ENCODE results near the gene CEP76. TPM values are rescaled to one million over a fixed set of nuclear protein-coding genes. Genes with fewer than 3 reads are reported as not detected.

The CEP76 gene
- total RNA-seq, 1 experiment from 2014 or later, result 13.5 TPM

GRCh38 chr18:12726331-12726730 lies 23.8 kb upstream of the CEP76 start:
- Histone ChIP-seq H3K36me3 (ENCODE audit: control insufficient read depth in 1 of 2, insufficient read depth in 2 of 2, low read length in 2 of 2) (peaks cover 12 to 13% of the 10 kb centered on the region in 2 experiments), H4K20me1 (ENCODE audit: insufficient read depth) (no peaks in the 10 kb centered on the region), H3K9me3 (ENCODE audit: control insufficient read depth in 1 of 2, insufficient read depth in 1 of 2, low read depth in 1 of 2, low read length in 2 of 2) (peaks cover 7 to 10% of the 10 kb centered on the region in 2 experiments; a peak in 2 of 4 replicates), H3K4me1 (ENCODE audit: control insufficient read depth in 1 of 2, insufficient read depth in 2 of 2, low read length in 2 of 2) (peaks cover 0 to 8% of the 10 kb centered on the region in 2 experiments; a peak in 3 of 4 replicates), H3K4me3 (replicated peaks in 1 of 2; ENCODE audit: low read depth in 1 of 2, low read length in 2 of 2) (no peak overlapping the region), H3K9ac (ENCODE audit: low read length) (no peak overlapping the region), H3K27ac (ENCODE audit: low read depth, low read length) (no peak overlapping the region), H3K27me3 (ENCODE audit: insufficient read depth, low read length) (no peaks in the 10 kb centered on the region), H3K4me2 (ENCODE audit: low read length) (no peak overlapping the region), H2AFZ (ENCODE audit: low read depth, low read length, poor library complexity, severe bottlenecking) (no peak overlapping the region), H3K79me2 (ENCODE audit: insufficient read depth, low read length) (no peaks in the 10 kb centered on the region), H3K9me2 (ENCODE audit: insufficient read depth) (no peaks in the 10 kb centered on the region)
- no TSS peak for BruUV-seq (replicated peaks)
- ChIA-PET RAD21 (ENCODE audit: low non-redundant PET in 1 of 2, low total read pairs in 2 of 2, uncharacterized antibody in 2 of 2, unreplicated experiment in 2 of 2) (no interaction called here), CTCF (interaction anchor here (0.5 to 4.3 kb wide), 4 partner anchors 17 to 433 kb away, joined by 3 to 46 read pairs (median 6); no protein-coding TSS in a partner anchor), POLR2A (no interaction called here)
- DNase-seq (ENCODE audit: low read depth, low spot score), result no peak
- TF ChIP-seq, protein P1, sequence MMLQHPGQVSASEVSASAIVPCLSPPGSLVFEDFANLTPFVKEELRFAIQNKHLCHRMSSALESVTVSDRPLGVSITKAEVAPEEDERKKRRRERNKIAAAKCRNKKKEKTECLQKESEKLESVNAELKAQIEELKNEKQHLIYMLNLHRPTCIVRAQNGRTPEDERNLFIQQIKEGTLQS (IDR thresholded peaks at IDR 0.05), result no peak
- TF ChIP-seq RAD21 (IDR thresholded peaks at IDR 0.05; ENCODE audit: low read depth), result no peak
- no peak for ATAC-seq
- intact Hi-C loops (cut with micrococcal nuclease), result loop anchor here (5.0 kb wide), 2 partner anchors 431 to 906 kb away; no protein-coding TSS in a partner anchor

DNA sequence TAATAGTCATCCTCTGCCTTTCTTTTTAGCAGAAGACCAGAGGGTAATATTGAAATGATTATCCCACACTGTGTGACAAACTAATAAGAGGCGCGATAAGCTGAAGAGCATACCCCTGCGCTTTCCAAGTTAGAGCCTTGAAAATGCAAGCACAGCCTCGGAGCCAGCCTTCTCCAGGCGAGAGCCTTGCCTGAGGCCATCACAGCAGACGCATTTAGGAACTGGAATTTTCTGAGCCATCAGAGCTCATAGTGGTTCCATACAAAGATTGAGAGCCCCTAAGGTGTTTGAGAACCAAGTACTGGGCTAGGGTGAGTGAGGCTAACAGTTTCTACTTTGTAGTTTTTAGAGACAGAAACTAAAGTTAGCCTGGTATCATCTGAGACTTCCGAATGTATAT lies 20.2 kb upstream of the CEP76 start:
- no peaks in the 10 kb centered on the region for H3K4me1 ChIP-seq (ENCODE audit: control insufficient read depth in 1 of 2, insufficient read depth in 2 of 2, low read length in 2 of 2)
- no peaks in the 10 kb centered on the region for H3K79me2 ChIP-seq (ENCODE audit: insufficient read depth, low read length)
- no peak for ATAC-seq
- H3K27me3 ChIP-seq (ENCODE audit: insufficient read depth, low read length), result no peaks in the 10 kb centered on the region
- no peak for TF ChIP-seq ZFX (IDR thresholded peaks at IDR 0.05)
- TF ChIP-seq CTCF (IDR thresholded peaks at IDR 0.05 in 2 of 3, conservative IDR thresholded peaks at IDR 0.05 in 1 of 3; ENCODE audit: borderline replicate concordance in 1 of 3, insufficient read depth in 1 of 3, low read depth in 2 of 3, low read length in 2 of 3), result no peak
- TF ChIP-seq EZH2 (IDR thresholded peaks at IDR 0.05), result no peak
- TF ChIP-seq SP1 (IDR thresholded peaks at IDR 0.05; ENCODE audit: low read depth), result no peak
- no peak overlapping the region for H3K9ac ChIP-seq (ENCODE audit: low read length)
- peaks cover 28 to 33% of the 10 kb centered on the region in 2 experiments for H3K36me3 ChIP-seq (ENCODE audit: control insufficient read depth in 1 of 2, insufficient read depth in 2 of 2, low read length in 2 of 2)
- no TSS peak for BruUV-seq (replicated peaks)
- no peaks in the 10 kb centered on the region for H3K9me3 ChIP-seq (ENCODE audit: control insufficient read depth in 1 of 2, insufficient read depth in 1 of 2, low read depth in 1 of 2, low read length in 2 of 2)
- RAD21 ChIA-PET (ENCODE audit: low non-redundant PET in 1 of 2, low total read pairs in 2 of 2, uncharacterized antibody in 2 of 2, unreplicated experiment in 2 of 2), result no interaction called here
- no peak overlapping the region for H3K4me3 ChIP-seq (replicated peaks in 1 of 2; ENCODE audit: low read depth in 1 of 2, low read length in 2 of 2)
- no peak for DNase-seq (ENCODE audit: low read depth, low spot score)
- H3K27ac ChIP-seq (ENCODE audit: low read depth, low read length), result no peak overlapping the region
- H2AFZ ChIP-seq (ENCODE audit: low read depth, low read length, poor library complexity, severe bottlenecking), result no peak overlapping the region
- CTCF ChIA-PET, result no interaction called here
- no peak overlapping the region for H3K4me2 ChIP-seq (ENCODE audit: low read length)
- intact Hi-C loops (cut with micrococcal nuclease), result no loop called here
- POLR2A ChIA-PET, result no interaction called here
- no peaks in the 10 kb centered on the region for H4K20me1 ChIP-seq (ENCODE audit: insufficient read depth)
- no peaks in the 10 kb centered on the region for H3K9me2 ChIP-seq (ENCODE audit: insufficient read depth)
